Omental fat pad (tissue), 4 donors: ENCODE results near the gene SLC25A23. TPM values are rescaled to one million over a fixed set of nuclear protein-coding genes. Genes with fewer than 3 reads are reported as not detected.

Experiments used
- ATAC-seq: fragments of 150-250 bp; one replicate; pipeline ENCODE4 v1.9.1; 2016; ENCODE audit warnings: mild to moderate bottlenecking, moderate library complexity; ENCODE audit not compliant: low FRiP score
- DNase-seq: peaks from one replicate; pipeline ENCODE4 v3.0.0-alpha.2; 2019; ENCODE audit warnings: low spot score
- total RNA-seq, 4 donors: library from RNA; depleted of rRNA; stranded (reverse); fragments of >200 nt; gene quantifications; one replicate each; pipeline ENCODE4 v1.1.0, GENCODE V29; 2016
- TF ChIP-seq, protein P1 (sequence below), 3 donors: fragments of 450-650 bp; IDR thresholded peaks; one replicate each; pipeline ENCODE4 v1.5.1; 2016 to 2017; ENCODE audit warnings: antibody characterized with exemption in 3 of 3, mild to moderate bottlenecking in 3 of 3, moderate library complexity in 2 of 3

SLC25A23 gene
- total RNA-seq, 4 donors from 2014 or later: 24.6 to 28.7 (median 26.3) TPM

DNA sequence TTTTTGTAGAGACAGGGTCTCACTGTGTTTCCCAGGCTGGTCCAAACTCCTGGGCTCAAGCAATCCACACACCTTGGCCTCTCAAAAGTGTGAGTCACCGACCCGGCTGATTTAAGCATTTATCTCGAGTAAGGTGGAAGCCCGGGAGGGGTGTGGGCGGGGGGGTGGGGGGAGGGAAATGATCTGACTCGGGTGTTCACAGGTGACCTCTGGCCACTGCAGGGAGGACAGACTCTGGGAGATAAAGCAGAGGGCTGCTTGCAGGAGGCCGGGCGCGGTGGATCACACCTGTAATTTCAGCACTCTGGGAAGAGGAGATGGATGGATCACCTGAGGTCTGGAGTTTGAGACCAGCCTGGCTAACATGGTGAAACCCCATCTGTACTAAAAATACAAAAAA lies 14.1 kb upstream of the SLC25A23 start:
- ATAC-seq (no peak), DNase-seq (no peak)
- TF ChIP-seq, protein P1, sequence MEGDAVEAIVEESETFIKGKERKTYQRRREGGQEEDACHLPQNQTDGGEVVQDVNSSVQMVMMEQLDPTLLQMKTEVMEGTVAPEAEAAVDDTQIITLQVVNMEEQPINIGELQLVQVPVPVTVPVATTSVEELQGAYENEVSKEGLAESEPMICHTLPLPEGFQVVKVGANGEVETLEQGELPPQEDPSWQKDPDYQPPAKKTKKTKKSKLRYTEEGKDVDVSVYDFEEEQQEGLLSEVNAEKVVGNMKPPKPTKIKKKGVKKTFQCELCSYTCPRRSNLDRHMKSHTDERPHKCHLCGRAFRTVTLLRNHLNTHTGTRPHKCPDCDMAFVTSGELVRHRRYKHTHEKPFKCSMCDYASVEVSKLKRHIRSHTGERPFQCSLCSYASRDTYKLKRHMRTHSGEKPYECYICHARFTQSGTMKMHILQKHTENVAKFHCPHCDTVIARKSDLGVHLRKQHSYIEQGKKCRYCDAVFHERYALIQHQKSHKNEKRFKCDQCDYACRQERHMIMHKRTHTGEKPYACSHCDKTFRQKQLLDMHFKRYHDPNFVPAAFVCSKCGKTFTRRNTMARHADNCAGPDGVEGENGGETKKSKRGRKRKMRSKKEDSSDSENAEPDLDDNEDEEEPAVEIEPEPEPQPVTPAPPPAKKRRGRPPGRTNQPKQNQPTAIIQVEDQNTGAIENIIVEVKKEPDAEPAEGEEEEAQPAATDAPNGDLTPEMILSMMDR (IDR thresholded peaks at IDR 0.05): no peak

DNA sequence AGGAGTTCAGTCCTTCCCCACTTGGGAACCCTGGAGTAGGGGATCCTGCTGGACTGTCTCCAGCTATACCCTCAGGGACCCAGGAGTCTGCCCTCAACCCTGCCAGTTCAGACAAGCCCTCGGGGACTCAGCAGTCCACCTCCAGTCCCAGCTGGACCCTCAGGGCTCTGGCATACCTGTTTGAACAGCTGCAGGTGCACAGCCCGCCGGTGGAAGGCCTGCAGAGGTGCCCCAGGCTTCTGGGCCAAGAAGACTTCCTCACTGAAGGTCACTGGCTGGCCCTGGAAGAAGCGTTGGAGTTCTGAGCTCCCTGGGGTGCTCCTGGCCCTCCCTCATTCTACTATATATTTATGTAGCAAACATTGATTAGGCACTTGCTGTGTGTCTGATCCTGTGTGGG lies 13.1 kb upstream of the SLC25A23 start:
- ATAC-seq (no peak), DNase-seq (no peak)
- TF ChIP-seq, protein P1 (IDR thresholded peaks at IDR 0.05): no peak

DNA sequence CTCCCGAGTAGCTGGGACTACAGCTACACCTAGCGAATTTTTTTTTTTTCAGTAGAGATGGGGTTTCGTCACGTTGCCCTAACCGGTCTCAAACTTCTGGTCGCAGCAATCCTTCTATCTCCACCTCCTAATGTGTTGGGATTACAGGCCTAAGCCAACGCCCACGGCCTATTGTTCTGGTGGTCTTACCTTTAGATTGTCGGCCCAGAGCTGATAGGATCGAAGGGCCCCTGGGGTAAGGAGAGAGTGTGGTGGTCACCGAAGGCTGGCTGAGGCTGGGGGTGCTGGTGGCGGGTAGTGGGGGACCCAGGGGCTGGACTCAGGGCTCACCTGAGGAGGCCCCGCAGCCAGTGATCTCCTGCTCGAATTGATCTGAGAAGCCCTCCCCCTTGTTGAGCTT lies 11.5 kb upstream of the SLC25A23 start:
- TF ChIP-seq, protein P1 (IDR thresholded peaks at IDR 0.05): no peak
- no peak for ATAC-seq
- DNase-seq: no peak

DNA sequence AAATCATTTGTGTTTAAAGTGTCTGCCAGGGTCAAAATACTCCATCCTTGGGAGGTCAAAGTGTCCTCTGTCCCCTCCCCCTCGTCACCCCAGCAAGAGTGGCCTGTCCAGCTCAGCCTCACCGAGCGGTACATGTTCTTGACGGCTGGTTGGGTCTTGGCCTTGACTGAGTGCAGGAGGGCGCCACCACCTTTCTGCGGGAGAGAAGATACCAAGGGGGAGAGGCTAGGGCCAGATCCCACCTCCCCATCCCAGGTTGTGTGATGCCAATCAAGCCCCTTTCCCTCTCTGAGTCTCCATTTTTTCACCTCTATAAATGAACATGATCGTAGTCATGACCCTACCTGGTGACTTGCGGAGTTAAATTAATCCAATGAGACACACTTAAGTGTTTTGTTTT lies 10.6 kb upstream of the SLC25A23 start:
- ATAC-seq (no peak), DNase-seq (no peak)
- TF ChIP-seq, protein P1 (IDR thresholded peaks at IDR 0.05): no peak

DNA sequence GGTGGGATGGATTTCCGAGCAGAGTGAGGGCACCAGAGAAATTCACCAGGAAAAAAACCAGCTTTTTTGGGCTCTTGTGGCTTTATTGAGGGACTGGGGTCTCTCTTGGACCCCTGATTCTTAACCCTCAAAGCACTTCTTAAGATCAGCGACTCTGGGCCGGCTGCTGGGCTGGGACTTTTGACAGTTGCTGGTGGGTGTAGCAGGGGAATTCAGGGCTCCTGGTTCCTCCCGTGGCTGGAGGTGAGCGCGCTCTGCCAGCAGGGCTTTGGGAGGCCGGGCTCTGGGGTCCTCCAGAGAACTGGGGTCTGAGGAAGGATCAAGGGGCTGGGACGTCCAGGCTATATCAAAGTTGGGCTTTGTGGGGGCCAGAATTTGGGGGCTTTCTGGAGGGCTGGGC lies 7.8 kb upstream of the SLC25A23 start:
- ATAC-seq (no peak), DNase-seq (no peak)
- TF ChIP-seq, protein P1 (IDR thresholded peaks at IDR 0.05): no peak

DNA sequence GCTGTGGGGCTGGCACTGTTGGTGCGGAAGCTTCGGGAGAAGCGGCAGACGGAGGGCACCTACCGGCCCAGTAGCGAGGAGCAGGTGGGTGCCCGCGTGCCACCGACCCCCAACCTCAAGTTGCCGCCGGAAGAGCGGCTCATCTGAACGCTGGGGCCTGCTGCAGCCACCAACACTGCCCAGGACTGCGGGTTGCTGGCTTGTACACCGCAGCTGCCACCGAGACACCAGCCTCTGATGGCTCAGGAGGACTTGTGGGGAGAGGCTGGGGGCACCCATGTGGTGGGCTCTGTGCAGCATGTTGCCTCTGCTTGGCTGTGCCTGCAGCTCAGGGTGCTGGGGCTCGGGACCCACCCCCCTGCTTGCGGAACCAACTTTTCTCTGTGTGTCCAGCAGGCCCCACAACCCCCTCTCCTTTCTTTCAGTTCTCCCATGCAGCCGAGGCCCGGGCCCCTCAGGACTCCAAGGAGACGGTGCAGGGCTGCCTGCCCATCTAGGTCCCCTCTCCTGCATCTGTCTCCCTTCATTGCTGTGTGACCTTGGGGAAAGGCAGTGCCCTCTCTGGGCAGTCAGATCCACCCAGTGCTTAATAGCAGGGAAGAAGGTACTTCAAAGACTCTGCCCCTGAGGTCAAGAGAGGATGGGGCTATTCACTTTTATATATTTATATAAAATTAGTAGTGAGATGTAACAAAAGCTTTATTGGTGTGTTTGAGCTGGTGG lies 7.1 kb upstream of the SLC25A23 start:
- TF ChIP-seq, protein P1 (IDR thresholded peaks at IDR 0.05): no peak
- DNase-seq (no peak), ATAC-seq (no peak)

DNA sequence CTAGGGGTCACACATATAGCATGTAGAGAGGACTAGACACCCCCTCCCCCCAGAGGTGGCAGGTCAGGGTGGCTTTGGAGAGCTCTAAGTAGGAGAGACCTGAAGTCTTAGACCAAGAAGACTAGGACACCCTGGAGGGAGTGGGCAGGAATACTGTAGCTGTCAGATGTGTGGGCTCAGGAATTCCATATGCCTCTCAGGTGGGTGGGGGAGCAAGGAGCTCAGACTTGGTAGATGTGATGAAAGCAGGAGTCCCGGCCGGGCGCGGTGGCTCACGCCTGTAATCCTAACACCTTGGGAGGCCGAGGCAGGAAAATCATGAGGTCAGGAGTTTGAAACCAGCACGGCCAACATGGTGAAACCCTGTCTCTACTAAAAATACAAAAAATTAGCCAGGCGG lies 6.1 kb upstream of the SLC25A23 start:
- TF ChIP-seq, protein P1 (IDR thresholded peaks at IDR 0.05): no peak
- ATAC-seq: no peak
- no peak for DNase-seq
